Measurements from ENCODE around the gene INPP4A. TPM values are rescaled to one million over a fixed set of nuclear protein-coding genes. Genes with fewer than 3 reads are reported as not detected.
A peak's percentile ranks its signal among the peaks of the same experiment; 100 is the strongest.

INPP4A gene
- 29.9 and 32.4 TPM in 2 replicates for total RNA-seq
- long read RNA-seq, partial matches to known transcripts: 0 of 6 reads
- long read RNA-seq, other reads (novel, unspliced or antisense): 6 of 6 reads

- Mint-ChIP-seq H3K27ac (ENCODE audit: unreplicated experiment) (peak within 1 kb of the TSS; percentile 70), H3K36me3 (ENCODE audit: low read depth) (peaks cover 3% of the 10 kb centered on the region), H3K4me3 (peak within 1 kb of the TSS; percentile 94), H3K27me3 (ENCODE audit: low read depth) (no peaks in the 10 kb centered on the region), H3K4me1 (peaks cover 24% of the 10 kb centered on the region), H3K9me3 (peaks cover 3% of the 10 kb centered on the region)
- no peak for TF ChIP-seq CTCF (conservative IDR thresholded peaks at IDR 0.05)
- peak; percentile 76 for DNase-seq (ENCODE audit: low read depth, low spot score)
Observed at GRCh38 chr2:98444436-98445176, at the start of gene INPP4A. INPP4A (plus strand) TSS chr2:98444858; CDS start chr2:98520049, 75,191 bp downstream.

- no peaks in the 10 kb centered on the region for H3K36me3 Mint-ChIP-seq (ENCODE audit: low read depth)
- no peak overlapping the region for H3K27ac Mint-ChIP-seq (ENCODE audit: unreplicated experiment)
- TF ChIP-seq CTCF (conservative IDR thresholded peaks at IDR 0.05): no peak
- peaks cover 4% of the 10 kb centered on the region for H3K9me3 Mint-ChIP-seq
- DNase-seq (ENCODE audit: low read depth, low spot score): no peak
- peaks cover 6% of the 10 kb centered on the region for H3K4me1 Mint-ChIP-seq
- peaks cover 22% of the 10 kb centered on the region for H3K27me3 Mint-ChIP-seq (ENCODE audit: low read depth)
- H3K4me3 Mint-ChIP-seq: no peak overlapping the region
Observed at GRCh38 chr2:98395977-98396376, 48.7 kb upstream of the INPP4A start.

- DNase-seq (ENCODE audit: low read depth, low spot score): no peak
- Mint-ChIP-seq H3K4me1 (peaks cover 6% of the 10 kb centered on the region), H3K36me3 (ENCODE audit: low read depth) (no peaks in the 10 kb centered on the region), H3K9me3 (peaks cover 4% of the 10 kb centered on the region), H3K27ac (ENCODE audit: unreplicated experiment) (no peak overlapping the region), H3K27me3 (ENCODE audit: low read depth) (peaks cover 31% of the 10 kb centered on the region), H3K4me3 (no peak overlapping the region)
- TF ChIP-seq CTCF (conservative IDR thresholded peaks at IDR 0.05): no peak
Observed at GRCh38 chr2:98396745-98397355, 47.8 kb upstream of the INPP4A start.

GRCh38 chr2:98399140-98399539 lies 45.5 kb upstream of the INPP4A start:
- DNase-seq (ENCODE audit: low read depth, low spot score): no peak
- Mint-ChIP-seq H3K36me3 (ENCODE audit: low read depth) (no peaks in the 10 kb centered on the region), H3K27me3 (ENCODE audit: low read depth) (peaks cover 42% of the 10 kb centered on the region), H3K27ac (ENCODE audit: unreplicated experiment) (no peak overlapping the region), H3K9me3 (peaks cover 4% of the 10 kb centered on the region), H3K4me1 (peaks cover 6% of the 10 kb centered on the region), H3K4me3 (no peak overlapping the region)
- no peak for TF ChIP-seq CTCF (conservative IDR thresholded peaks at IDR 0.05)

- no peaks in the 10 kb centered on the region for H3K36me3 Mint-ChIP-seq (ENCODE audit: low read depth)
- H3K4me1 Mint-ChIP-seq: no peaks in the 10 kb centered on the region
Observed at GRCh38 chr2:98403878-98404277, 40.8 kb upstream of the INPP4A start.

More at GRCh38 chr2:98403878-98404277, 40.8 kb upstream of the INPP4A start:
- H3K27me3 Mint-ChIP-seq (ENCODE audit: low read depth): peaks cover 36% of the 10 kb centered on the region
- no peaks in the 10 kb centered on the region for H3K9me3 Mint-ChIP-seq
- TF ChIP-seq CTCF (conservative IDR thresholded peaks at IDR 0.05): no peak
- H3K4me3 Mint-ChIP-seq: no peak overlapping the region
- no peak overlapping the region for H3K27ac Mint-ChIP-seq (ENCODE audit: unreplicated experiment)
- DNase-seq (ENCODE audit: low read depth, low spot score): no peak

Measured in neural crest cell (in vitro differentiated cells).